Measurements from ENCODE around the gene DSP. TPM values are rescaled to one million over a fixed set of nuclear protein-coding genes. Genes with fewer than 3 reads are reported as not detected.

DSP gene
- total and polyA plus RNA-seq, 7 donors, result 0.10 to 0.49 (median 0.26) TPM

DNA sequence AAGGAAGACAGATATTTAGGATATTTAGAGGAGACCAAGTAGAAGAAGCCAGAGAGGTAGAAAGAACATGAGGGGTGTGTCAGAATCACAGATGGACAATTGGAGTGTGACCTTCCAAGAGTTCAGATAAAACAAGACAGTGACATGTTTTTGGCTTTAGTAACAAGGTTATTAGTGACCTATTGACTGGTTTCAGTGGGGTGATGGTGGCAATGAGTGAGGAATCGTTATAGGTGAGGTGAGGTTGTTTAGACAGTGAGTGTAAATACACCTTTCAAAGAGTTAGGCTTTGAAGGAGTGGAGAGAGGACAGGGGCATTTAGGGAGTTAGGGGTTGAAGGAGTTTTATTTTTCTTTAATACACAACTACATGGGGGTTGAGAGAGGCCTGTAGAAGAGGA is 51.8 kb downstream of the DSP start:
- 88 to 89% (median 89%) methylated on average over 1 of the region's 1 CpG for WGBS, 3 donors
- Histone ChIP-seq H3K27ac (no peak overlapping the region), H3K4me3 (no peak overlapping the region), H3K27me3 (ENCODE audit: insufficient read depth in 3 of 3, low read length in 2 of 3) (no peaks in the 10 kb centered on the region), H3K4me1 (peaks cover 18% of the 10 kb centered on the region), H3K9me3 (no peaks in the 10 kb centered on the region), H3K36me3 (ENCODE audit: insufficient read depth in 1 of 2, low read depth in 1 of 2) (peaks cover 3 to 51% of the 10 kb centered on the region in 2 donors)
- no peak for ATAC-seq
- no peak for TF ChIP-seq CTCF (IDR thresholded peaks at IDR 0.05)
- intact Hi-C loops (cut with DNase I), result loop anchor here in 1 of 2 donors (5.0 kb wide), 1 partner anchor 201 kb away; no protein-coding TSS in a partner anchor
- no peak for DNase-seq

DNA sequence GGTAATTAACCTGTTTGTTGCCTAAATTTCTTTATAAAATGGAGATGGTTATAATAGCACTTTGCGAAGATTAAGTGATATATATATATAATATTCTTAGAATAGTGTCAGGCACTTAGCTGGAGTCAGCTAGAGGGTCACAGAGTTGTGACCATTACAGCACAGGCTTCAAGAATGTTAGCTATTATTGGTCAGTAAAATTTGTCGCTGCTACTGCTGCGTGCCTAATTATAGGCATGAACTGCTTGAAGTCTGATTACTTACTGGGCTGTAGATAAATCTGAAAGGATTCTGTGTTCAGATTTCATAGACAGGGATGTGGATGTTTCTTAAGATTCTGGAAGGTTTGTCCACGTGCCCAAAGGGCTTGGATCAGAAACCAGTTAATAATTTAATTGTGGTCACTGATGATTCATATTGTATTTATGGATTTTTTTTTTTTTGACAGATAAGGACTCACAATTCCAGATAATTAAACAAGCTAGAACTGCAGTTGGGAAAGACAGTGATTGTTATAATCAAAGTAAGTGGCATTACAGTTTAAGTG is 53.2 kb downstream of the DSP start:
- WGBS, 3 donors, result 76 to 85% (median 77%) methylated on average over 4 of the region's 4 CpGs
- H3K4me3 ChIP-seq, result no peak overlapping the region

GRCh38 chr6:7604003-7604402 is 62.5 kb downstream of the DSP start:
- intact Hi-C loops (cut with DNase I), result loop anchor here (5.0 kb wide), 2 partner anchors 202 to 307 kb away; no protein-coding TSS in a partner anchor
- H3K9me3 ChIP-seq, result no peaks in the 10 kb centered on the region
- DNase-seq (no peak), ATAC-seq (peak; percentile 65 to 98 (median 77))
- H3K36me3 ChIP-seq (ENCODE audit: insufficient read depth in 1 of 2, low read depth in 1 of 2), result peaks cover 12 to 98% of the 10 kb centered on the region in 2 donors
- H3K4me3 ChIP-seq, result no peak overlapping the region
- H3K27me3 ChIP-seq (ENCODE audit: insufficient read depth in 3 of 3, low read length in 2 of 3), result no peaks in the 10 kb centered on the region
- TF ChIP-seq CTCF (IDR thresholded peaks at IDR 0.05), result no peak
- H3K27ac ChIP-seq, result no peak overlapping the region
- 57 to 67% (median 66%) methylated on average over 4 of the region's 4 CpGs for WGBS, 3 donors
- no peaks in the 10 kb centered on the region for H3K4me1 ChIP-seq

More for the DNA sequence above, 53.2 kb downstream of the DSP start:
- Histone ChIP-seq H3K36me3 (ENCODE audit: insufficient read depth in 1 of 2, low read depth in 1 of 2) (peaks cover 3 to 65% of the 10 kb centered on the region in 2 donors), H3K4me1 (peaks cover 13% of the 10 kb centered on the region), H3K27ac (no peak overlapping the region), H3K9me3 (no peaks in the 10 kb centered on the region), H3K27me3 (ENCODE audit: insufficient read depth in 3 of 3, low read length in 2 of 3) (no peaks in the 10 kb centered on the region)
- ATAC-seq, result no peak
- intact Hi-C loops (cut with DNase I), result loop anchor here in 1 of 2 donors (5.0 kb wide), 3 partner anchors 187 to 307 kb away; no protein-coding TSS in a partner anchor
- no peak for TF ChIP-seq CTCF (IDR thresholded peaks at IDR 0.05)
- no peak for DNase-seq

DNA sequence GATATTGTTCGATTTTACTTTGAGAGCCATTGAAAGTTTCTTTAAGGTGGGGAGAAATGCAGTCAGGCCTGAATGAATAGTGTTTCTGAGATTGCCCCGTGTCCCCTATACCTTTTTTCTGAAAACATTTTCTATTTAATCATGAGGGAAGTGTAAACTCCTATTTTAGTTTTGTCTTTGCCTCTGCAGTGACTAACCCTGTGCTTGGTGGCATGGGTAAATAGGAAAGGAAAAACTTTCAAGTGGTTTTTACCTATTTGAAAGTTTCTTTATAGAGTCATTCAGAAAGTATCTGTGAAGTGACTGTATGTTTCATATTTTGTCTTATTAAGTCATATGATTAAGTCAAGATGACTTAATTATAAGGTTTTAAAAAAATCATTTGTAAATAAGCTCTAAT is 63.0 kb downstream of the DSP start:
- ATAC-seq (no peak), DNase-seq (no peak)
- Histone ChIP-seq H3K4me3 (no peak overlapping the region), H3K27me3 (ENCODE audit: insufficient read depth in 3 of 3, low read length in 2 of 3) (no peaks in the 10 kb centered on the region), H3K9me3 (no peaks in the 10 kb centered on the region), H3K36me3 (ENCODE audit: insufficient read depth in 1 of 2, low read depth in 1 of 2) (peaks cover 12 to 98% of the 10 kb centered on the region in 2 donors), H3K4me1 (no peaks in the 10 kb centered on the region), H3K27ac (no peak overlapping the region)
- TF ChIP-seq CTCF (IDR thresholded peaks at IDR 0.05), result no peak
- 91 to 98% (median 96%) methylated on average over 2 of the region's 2 CpGs for WGBS, 3 donors
- intact Hi-C loops (cut with DNase I), result loop anchor here (5.0 kb wide), 2 partner anchors 202 to 307 kb away; no protein-coding TSS in a partner anchor

Data from psoas muscle (tissue), 8 donors.